Fibroblast of skin of abdomen (primary cell): Measurements from ENCODE around the gene ZNF185.
"Not testable (repeated sequence)": the region's sequence is repeated elsewhere in the genome, so short reads cannot be mapped to it uniquely, and the experiment has no call there.

Source experiments
- DNase-seq: peaks from one replicate; pipeline ENCODE4 v3.0.0-alpha.2; 2013

Gene ZNF185

GRCh38 chrX:152895724-152896420 lies 2.0 kb upstream of the ZNF185 start:
- DNase-seq, result no peak

GRCh38 chrX:152896450-152896849 lies 1.4 kb upstream of the ZNF185 start:
- peak; percentile 7 for DNase-seq

DNA sequence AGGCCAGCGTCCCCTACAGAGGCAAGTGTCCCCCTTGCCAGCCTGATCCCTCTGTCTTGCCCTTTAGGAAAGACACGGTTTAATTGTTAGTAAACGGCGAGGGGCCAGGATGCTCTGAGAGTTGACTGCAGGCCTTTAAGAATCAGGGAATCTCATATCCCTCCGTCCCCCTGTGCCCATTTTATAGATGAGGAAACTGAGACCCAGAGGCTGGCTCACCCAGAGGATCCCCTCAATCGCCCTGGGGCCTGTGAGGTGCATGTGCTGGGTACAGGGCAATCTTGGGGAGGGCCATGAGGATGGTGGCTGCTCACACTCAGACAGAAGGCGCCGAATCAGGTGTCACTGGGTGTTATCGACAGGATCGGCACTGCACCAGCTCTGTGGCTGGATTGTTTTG lies 575 bp downstream of the ZNF185 start:
- DNase-seq, result no peak

- no peak for DNase-seq
Measured at GRCh38 chrX:152899111-152899873, 1.4 kb downstream of the ZNF185 start.

DNA sequence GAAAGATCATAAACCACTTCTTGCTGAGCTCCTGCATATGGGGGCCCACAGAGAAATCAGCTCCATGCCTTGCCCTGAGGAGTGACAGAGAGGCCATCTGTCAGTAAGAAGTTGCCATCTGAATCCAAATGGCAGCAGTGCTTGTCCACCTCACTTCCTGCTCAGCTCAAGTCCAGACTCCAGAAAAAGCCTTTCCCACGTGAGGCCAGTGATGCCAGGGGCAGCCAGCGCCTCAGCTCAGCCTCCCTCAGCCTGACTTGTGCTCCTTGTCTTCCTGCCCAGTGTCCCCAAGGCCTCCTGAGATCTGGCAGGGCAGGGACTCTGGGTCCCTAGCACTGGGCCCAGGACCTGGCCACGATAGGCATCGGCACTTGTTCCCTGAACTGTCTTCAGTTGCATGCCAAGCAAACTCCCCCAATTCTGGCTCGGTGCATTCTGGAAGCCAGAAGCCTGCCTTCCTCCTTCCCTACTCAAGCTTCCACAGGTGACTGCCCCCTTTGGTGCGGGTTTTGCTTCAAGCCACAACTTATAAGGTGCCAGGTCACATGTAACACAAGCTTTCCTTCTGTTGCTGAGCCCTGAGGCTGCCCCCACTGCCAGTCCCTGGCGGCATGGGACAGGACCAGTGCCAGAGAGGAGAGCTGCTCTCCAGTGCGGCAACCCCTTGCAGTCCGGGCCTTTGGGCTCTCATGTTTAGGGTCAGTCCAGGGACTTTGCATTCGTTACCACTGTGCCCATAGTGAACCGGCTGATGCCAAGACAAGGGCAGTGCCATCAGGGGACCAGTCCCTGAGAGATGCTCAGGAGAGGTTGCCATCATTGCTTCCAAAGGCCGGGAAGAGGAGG lies 2.2 kb downstream of the ZNF185 start:
- DNase-seq, result no peak

- no peak for DNase-seq
Measured at GRCh38 chrX:152900937-152901445, 3.1 kb downstream of the ZNF185 start.

DNA sequence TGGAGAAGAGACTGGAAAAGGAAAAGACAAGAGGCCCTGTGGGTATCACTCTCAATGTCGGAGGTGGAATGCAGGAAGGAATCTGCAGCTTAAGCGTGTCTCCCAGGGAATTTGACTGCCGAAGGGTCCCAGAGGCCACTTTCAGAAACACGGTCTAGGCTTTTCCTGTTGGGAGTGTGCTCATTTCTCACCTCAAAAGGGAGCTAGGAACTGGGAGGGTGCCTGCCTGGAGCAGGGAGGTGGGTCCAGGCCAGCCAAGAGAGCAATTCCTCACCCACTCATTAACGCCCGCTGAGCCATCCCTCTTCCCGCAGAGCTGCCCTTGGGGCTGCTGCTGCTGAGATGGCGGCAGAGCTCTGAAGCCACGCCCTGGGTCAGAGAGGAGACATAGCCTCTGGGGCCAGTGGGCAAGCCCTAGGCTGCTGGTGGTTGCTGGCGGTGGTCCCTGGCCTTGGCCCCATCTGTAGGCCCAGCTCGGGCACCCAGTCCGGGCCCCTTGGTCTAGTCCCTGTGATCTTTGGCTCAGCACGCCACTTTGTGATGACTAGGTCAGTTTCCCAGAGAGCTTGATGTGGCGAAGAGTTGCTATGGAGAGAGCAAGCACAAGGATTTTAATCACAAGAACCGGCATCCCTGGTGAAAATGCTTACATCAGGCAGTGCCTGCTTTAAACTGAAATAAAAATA lies 4.1 kb downstream of the ZNF185 start:
- no peak for DNase-seq

- DNase-seq, result no peak
Measured at GRCh38 chrX:152902502-152902820, 4.6 kb downstream of the ZNF185 start.

DNA sequence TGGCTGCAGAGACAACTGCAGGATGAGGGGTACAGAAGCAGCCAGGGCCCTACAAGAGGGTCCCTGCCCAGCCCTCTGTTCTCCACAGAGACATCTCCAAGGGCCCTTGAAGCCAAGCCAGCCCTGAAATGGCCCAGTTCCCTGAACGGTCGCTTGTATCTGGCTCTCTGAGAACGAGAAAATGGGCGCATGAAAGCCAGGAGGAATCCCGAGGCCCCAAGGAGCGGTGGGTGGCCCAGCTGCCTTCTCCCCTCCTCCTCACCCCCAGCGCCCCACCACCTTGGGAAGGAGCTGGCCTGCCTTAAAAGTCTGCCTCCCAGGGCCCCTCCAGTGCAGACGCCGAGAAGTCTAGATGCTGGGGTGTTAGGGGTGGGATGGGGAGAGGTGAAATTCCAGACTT lies 5.7 kb downstream of the ZNF185 start:
- no peak for DNase-seq

DNA sequence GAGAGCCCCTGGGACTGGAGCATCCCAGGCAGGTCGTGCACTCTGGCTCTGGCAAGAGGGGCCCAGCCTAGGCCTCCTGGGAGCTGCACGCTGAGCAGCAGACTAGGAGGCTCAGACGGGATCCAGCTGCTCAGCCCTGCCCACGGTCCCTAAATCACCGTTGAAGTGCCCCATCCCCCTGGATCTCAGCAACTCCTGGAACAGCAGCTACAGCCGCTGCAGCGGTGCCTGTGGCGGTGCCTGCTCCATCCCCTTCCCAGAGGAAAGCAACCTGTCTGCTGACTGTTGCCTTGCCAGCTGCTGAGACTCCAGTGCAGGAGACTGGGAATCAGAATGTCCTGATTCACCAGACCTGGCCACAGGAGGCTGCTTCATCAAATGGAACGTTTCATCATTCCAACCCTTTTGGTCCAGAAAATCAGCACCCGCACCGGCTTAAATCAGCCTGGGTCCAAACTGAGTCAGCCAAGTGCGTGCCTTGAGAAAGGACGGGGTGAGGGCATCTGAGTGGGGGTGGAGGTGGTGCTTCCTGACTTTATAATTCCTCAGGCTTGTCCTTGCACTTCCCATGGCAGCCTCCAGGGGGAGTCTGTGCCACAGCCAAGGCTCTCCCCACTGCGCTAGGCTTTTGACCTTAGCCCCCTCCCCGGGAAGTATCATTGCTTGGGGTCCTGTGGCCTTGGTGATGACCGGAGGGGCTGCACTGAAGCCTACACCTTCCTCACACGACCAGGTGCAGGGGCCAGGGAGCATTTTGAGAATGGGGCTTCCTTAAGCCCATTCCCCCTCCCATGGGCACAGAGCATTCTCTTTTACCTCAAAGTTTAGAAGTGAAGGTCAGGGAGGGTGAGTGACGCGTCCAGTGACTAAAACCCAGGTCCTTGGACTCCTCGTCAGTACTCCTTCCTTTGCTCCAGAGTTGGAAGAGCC lies 6.5 kb downstream of the ZNF185 start:
- peak; percentile 55 for DNase-seq

DNA sequence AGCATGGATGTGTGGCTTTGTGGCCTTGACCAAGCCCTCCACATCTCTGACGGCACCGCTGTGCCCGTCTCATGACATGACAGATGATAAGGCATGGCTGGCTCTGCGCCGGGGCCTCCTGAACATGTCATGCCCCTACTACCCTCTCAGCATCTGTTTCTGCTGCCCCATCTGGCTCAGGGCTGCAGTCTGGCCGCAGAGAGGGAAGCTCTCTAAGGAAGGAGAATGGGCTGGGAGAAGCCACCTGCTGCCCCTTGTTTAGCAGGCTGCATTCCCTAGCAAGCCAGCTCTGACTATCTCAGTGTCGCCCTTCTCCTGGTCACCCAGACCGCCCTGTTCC lies 7.2 kb downstream of the ZNF185 start:
- no peak for DNase-seq

DNA sequence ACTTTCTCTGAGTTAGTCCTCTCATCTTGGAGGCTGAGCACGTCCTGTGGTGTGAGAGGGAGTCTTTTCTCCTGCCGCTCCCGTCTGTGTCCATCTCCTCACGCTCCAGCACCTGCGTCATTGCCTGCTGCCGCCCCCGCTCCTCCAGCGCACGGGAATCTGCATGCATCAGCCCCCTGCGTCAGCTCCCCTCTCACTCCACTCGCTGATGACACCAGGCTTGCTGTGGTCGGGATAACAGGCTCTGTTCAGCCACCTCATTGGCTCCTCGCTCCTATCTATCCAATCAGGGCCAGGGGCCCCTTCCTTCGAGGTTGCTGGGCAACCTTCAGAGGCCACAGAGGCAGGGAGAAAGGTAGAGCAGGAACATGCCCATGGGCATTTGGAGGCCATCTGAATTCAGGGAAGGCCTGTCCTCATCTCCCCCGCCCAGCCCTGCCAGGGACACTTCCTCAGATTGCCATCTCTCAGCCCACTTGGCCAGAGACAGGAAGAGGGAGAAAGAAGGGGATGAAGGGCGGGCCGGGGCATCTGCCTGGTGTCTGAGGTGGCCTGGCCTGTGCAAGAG lies 9.3 kb downstream of the ZNF185 start:
- DNase-seq, result peak; percentile 50

DNA sequence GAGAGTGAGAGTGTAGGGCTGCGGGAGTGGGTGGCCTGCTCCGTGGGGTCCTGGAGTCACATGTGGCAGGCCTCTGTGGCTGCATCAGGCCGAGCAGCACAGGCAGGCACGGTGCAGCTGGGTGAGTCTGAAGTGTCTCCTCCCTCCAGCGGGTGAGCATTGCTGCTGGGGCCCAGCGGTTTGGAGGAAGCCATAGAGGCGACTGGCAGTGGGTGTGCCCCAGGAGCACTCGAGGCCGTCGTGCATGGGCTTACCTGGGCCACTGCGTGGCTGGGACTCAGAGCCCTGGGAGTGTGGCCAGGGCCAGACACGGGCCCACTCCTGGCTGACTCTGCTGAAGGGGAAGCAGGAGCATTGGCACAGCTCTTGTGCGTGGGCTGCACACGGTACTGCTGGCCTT lies 10.6 kb downstream of the ZNF185 start:
- no peak for DNase-seq

DNA sequence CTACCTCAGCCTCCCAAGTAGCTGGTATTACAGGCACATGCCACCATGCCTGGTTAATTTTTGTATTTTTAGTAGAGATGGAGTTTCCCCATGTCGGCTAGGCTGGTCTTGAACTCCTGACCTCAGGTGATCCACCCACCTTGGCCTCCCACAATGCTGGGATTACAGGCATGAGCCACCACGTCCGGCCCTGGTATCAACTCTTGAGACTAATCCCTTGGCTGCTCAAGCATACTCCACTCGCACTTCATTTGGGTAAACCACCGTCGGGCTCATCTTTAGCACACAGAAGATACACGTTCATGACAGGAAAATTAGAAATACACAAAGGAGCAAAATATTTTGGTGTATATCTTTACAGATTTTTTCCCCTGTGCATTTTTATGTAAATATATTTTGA lies 12.2 kb downstream of the ZNF185 start:
- not testable (repeated sequence) for DNase-seq

GRCh38 chrX:152912106-152912505 lies 14.2 kb downstream of the ZNF185 start:
- DNase-seq, result no peak

GRCh38 chrX:152912641-152913040 lies 14.8 kb downstream of the ZNF185 start:
- no peak for DNase-seq

GRCh38 chrX:152913346-152913745 lies 15.5 kb downstream of the ZNF185 start:
- DNase-seq, result no peak

DNA sequence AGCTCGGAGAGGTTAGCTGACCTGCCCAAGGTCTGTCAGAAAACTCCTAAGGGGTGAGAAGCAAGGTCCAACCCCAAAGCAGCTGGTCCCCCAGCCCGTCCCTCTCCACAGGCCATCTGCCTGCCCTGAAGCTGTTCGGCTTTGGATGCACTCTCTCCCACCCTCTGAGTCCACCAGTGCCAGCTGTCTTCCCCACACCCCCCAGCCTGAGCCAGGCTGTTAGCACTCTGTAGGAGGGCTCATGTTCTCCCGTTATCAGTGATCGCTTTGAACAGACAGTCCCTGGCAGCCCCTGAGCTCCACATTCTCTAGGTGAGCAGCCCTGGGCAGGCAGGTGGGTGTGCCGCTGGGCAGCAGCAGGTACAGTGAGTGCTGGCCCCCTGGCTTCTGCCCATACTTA lies 16.0 kb downstream of the ZNF185 start:
- no peak for DNase-seq

- DNase-seq, result peak; percentile 30
Measured at GRCh38 chrX:152915541-152916241, 17.8 kb downstream of the ZNF185 start.
